ENCODE data around the gene DDX4.
A peak's percentile ranks its signal among the peaks of the same experiment; 100 is the strongest.
"Not testable (repeated sequence)": the region's sequence is repeated elsewhere in the genome, so short reads cannot be mapped to it uniquely, and the experiment has no call there.

DDX4 gene

GRCh38 chr5:55737793-55738192 is at the start of gene DDX4:
DDX4 (plus strand) TSS chr5:55738061; CDS start chr5:55738964, 903 bp downstream.
- DNase-seq (ENCODE audit: low read depth) = no peak

- DNase-seq (ENCODE audit: low read depth) = no peak
Measured at GRCh38 chr5:55691265-55692105, 46.4 kb upstream of the DDX4 start.

GRCh38 chr5:55692106-55692417 is 45.8 kb upstream of the DDX4 start:
- no peak for DNase-seq (ENCODE audit: low read depth)

GRCh38 chr5:55692509-55692908 is 45.4 kb upstream of the DDX4 start:
- no peak for DNase-seq (ENCODE audit: low read depth)

GRCh38 chr5:55694152-55694830 is 43.6 kb upstream of the DDX4 start:
- DNase-seq (ENCODE audit: low read depth) = no peak

GRCh38 chr5:55696704-55697103 is 41.2 kb upstream of the DDX4 start:
- DNase-seq (ENCODE audit: low read depth) = not testable (repeated sequence)

- DNase-seq (ENCODE audit: low read depth) = no peak
Measured at GRCh38 chr5:55699041-55699688, 38.7 kb upstream of the DDX4 start.

GRCh38 chr5:55700745-55701144 is 37.1 kb upstream of the DDX4 start:
- no peak for DNase-seq (ENCODE audit: low read depth)

GRCh38 chr5:55701462-55702103 is 36.3 kb upstream of the DDX4 start:
- no peak for DNase-seq (ENCODE audit: low read depth)

- DNase-seq (ENCODE audit: low read depth) = no peak
Measured at GRCh38 chr5:55702598-55703345, 35.1 kb upstream of the DDX4 start.

GRCh38 chr5:55706230-55706629 is 31.6 kb upstream of the DDX4 start:
- DNase-seq (ENCODE audit: low read depth) = no peak

- no peak for DNase-seq (ENCODE audit: low read depth)
Measured at GRCh38 chr5:55708732-55709131, 29.1 kb upstream of the DDX4 start.

- no peak for DNase-seq (ENCODE audit: low read depth)
Measured at GRCh38 chr5:55711507-55712022, 26.3 kb upstream of the DDX4 start.

GRCh38 chr5:55712023-55712859 is 25.6 kb upstream of the DDX4 start, which contains the start of gene SLC38A9:
SLC38A9 (minus strand) TSS chr5:55712324; CDS start chr5:55697958, 14,366 bp downstream.
- DNase-seq (ENCODE audit: low read depth) = peak; percentile 90

GRCh38 chr5:55713871-55714270 is 24.0 kb upstream of the DDX4 start:
- DNase-seq (ENCODE audit: low read depth) = no peak

GRCh38 chr5:55714339-55714738 is 23.5 kb upstream of the DDX4 start:
- DNase-seq (ENCODE audit: low read depth) = no peak

- DNase-seq (ENCODE audit: low read depth) = no peak
Measured at GRCh38 chr5:55714749-55715148, 23.1 kb upstream of the DDX4 start.

- no peak for DNase-seq (ENCODE audit: low read depth)
Measured at GRCh38 chr5:55715519-55716078, 22.3 kb upstream of the DDX4 start.

GRCh38 chr5:55719026-55719425 is 18.8 kb upstream of the DDX4 start:
- not testable (repeated sequence) for DNase-seq (ENCODE audit: low read depth)

- DNase-seq (ENCODE audit: low read depth) = no peak
Measured at GRCh38 chr5:55720188-55720703, 17.6 kb upstream of the DDX4 start.
